Neural cell (in vitro differentiated cells): ENCODE measurements around the gene BIK. TPM values are rescaled to one million over a fixed set of nuclear protein-coding genes. Genes with fewer than 3 reads are reported as not detected.

Experiments
- H2AFZ ChIP-seq: fragments of 200-600, 300-800 bp; sonication (generic), shearing (Covaris generic); 2 replicates; pipeline ENCODE4 v1.6.0; 2014; ENCODE audit warnings: low read depth, mild to moderate bottlenecking, antibody characterized with exemption, low read length, moderate library complexity
- H3F3A ChIP-seq: fragments of 200-600 bp; shearing (Covaris generic); 2 replicates; pipeline ENCODE4 v1.6.1; 2016; ENCODE audit warnings: mild to moderate bottlenecking, moderate library complexity, mixed read lengths, antibody characterized with exemption, low read length; ENCODE audit not compliant: insufficient read depth, poor library complexity, severe bottlenecking
- H3K27ac ChIP-seq: fragments of 200-600, 300-800 bp; sonication (generic), shearing (Covaris generic); 2 replicates; pipeline ENCODE4 v1.5.1; 2014; ENCODE audit warnings: mild to moderate bottlenecking, low read length, moderate library complexity
- H3K27me3 ChIP-seq: fragments of 300-800, 200-600 bp; sonication (generic), shearing (Covaris generic); 2 replicates; pipeline ENCODE4 v1.6.0; 2014; ENCODE audit warnings: mild to moderate bottlenecking, low read depth, low read length, moderate library complexity; ENCODE audit not compliant: insufficient read depth
- H3K36me3 ChIP-seq: fragments of 300-800, 200-600 bp; sonication (generic), shearing (Covaris generic); 2 replicates; pipeline ENCODE4 v1.5.1; 2014; ENCODE audit warnings: mild to moderate bottlenecking, antibody characterized with exemption, low read length, moderate library complexity; ENCODE audit not compliant: insufficient read depth
- H3K4me2 ChIP-seq: fragments of 300-800, 200-600 bp; sonication (generic), shearing (Covaris generic); 2 replicates; pipeline ENCODE4 v1.6.0; 2014; ENCODE audit warnings: mild to moderate bottlenecking, low read length
- H3K4me3 ChIP-seq: fragments of 300-800, 200-600 bp; sonication (generic), shearing (Covaris generic); 2 replicates; pipeline ENCODE4 v1.5.1; 2014; ENCODE audit warnings: mild to moderate bottlenecking, low read length, moderate library complexity
- H3K79me2 ChIP-seq: fragments of 200-600 bp; shearing (Covaris generic); replicated peaks from 2 replicates; pipeline ENCODE4 v1.6.0; 2014; ENCODE audit warnings: mild to moderate bottlenecking, low read length, moderate library complexity; ENCODE audit not compliant: insufficient read depth
- H3K9ac ChIP-seq: fragments of 300-800, 200-600 bp; sonication (generic), shearing (Covaris generic); 2 replicates; pipeline ENCODE4 v1.6.1; 2016; ENCODE audit warnings: mild to moderate bottlenecking, low read length, mixed read lengths
- H3K9me2 ChIP-seq: fragments of 200-600 bp; shearing (Covaris generic); 2 replicates; pipeline ENCODE4 v1.6.1; 2016; ENCODE audit warnings: mild to moderate bottlenecking, low read length, mixed read lengths; ENCODE audit not compliant: insufficient read depth
- H3K9me3 ChIP-seq: fragments of 200-600, 300-800 bp; sonication (generic), shearing (Covaris generic); 2 replicates; pipeline ENCODE4 v1.6.1; 2016; ENCODE audit warnings: mild to moderate bottlenecking, mixed run types, low read length, moderate library complexity, mixed read lengths
- H4K20me1 ChIP-seq: fragments of 200-600 bp; shearing (Covaris generic); 2 replicates; pipeline ENCODE4 v1.6.1; 2016; ENCODE audit warnings: mild to moderate bottlenecking, mixed run types; ENCODE audit not compliant: insufficient read depth
- EP300 ChIP-seq: fragments of 450-650 bp; conservative IDR thresholded peaks from 2 replicates; pipeline ENCODE4 v1.6.1; 2014; ENCODE audit warnings: antibody characterized with exemption, mild to moderate bottlenecking, moderate library complexity; ENCODE audit not compliant: poor library complexity, severe bottlenecking
- EZH2 ChIP-seq: fragments of 200-600, 300-800 bp; shearing (Covaris generic), sonication (generic); IDR thresholded peaks from 2 replicates; pipeline ENCODE4 v1.6.1; 2014; ENCODE audit warnings: antibody characterized with exemption, low read length, borderline replicate concordance, mild to moderate bottlenecking; ENCODE audit not compliant: insufficient read depth, poor library complexity, severe bottlenecking
- MXI1 ChIP-seq: fragments of 450-650 bp; conservative IDR thresholded peaks from 2 replicates; pipeline ENCODE4 v1.6.1; 2014; ENCODE audit warnings: antibody characterized with exemption, mild to moderate bottlenecking; ENCODE audit not compliant: poor library complexity, severe bottlenecking
- POLR2AphosphoS5 ChIP-seq: IDR thresholded peaks from 2 replicates; pipeline ENCODE4 v1.6.1; 2012
- RAD21 ChIP-seq: fragments of 450-650 bp; conservative IDR thresholded peaks from 2 replicates; pipeline ENCODE4 v1.6.1; 2014; ENCODE audit warnings: antibody characterized with exemption, mild to moderate bottlenecking, moderate library complexity
- SMC3 ChIP-seq: fragments of 450-650 bp; conservative IDR thresholded peaks from 2 replicates; pipeline ENCODE4 v1.6.1; 2014; ENCODE audit warnings: antibody characterized with exemption, mild to moderate bottlenecking, moderate library complexity; ENCODE audit not compliant: poor library complexity
- TAF1 ChIP-seq: IDR thresholded peaks from 2 replicates; pipeline ENCODE4 v1.6.1; 2012; ENCODE audit warnings: low read depth
- polyA plus RNA-seq: library from polyadenylated mRNA; depleted of rRNA; stranded (reverse); fragments of >200 nt; gene quantifications from 2 replicates; pipeline ENCODE4 v1.2.3, GENCODE V29; 2014
- TF ChIP-seq, protein P1 (sequence below): IDR thresholded peaks from 2 replicates; pipeline ENCODE4 v1.6.1; 2012; ENCODE audit warnings: borderline replicate concordance
- TF ChIP-seq, protein P2 (sequence below): fragments of 450-650 bp; IDR thresholded peaks from 2 replicates; pipeline ENCODE4 v1.5.1; 2014; ENCODE audit warnings: antibody characterized with exemption, mild to moderate bottlenecking, moderate library complexity; ENCODE audit not compliant: poor library complexity, severe bottlenecking

BIK gene
- polyA plus RNA-seq, 1 donor from 2014 or later = 3.1 TPM

DNA sequence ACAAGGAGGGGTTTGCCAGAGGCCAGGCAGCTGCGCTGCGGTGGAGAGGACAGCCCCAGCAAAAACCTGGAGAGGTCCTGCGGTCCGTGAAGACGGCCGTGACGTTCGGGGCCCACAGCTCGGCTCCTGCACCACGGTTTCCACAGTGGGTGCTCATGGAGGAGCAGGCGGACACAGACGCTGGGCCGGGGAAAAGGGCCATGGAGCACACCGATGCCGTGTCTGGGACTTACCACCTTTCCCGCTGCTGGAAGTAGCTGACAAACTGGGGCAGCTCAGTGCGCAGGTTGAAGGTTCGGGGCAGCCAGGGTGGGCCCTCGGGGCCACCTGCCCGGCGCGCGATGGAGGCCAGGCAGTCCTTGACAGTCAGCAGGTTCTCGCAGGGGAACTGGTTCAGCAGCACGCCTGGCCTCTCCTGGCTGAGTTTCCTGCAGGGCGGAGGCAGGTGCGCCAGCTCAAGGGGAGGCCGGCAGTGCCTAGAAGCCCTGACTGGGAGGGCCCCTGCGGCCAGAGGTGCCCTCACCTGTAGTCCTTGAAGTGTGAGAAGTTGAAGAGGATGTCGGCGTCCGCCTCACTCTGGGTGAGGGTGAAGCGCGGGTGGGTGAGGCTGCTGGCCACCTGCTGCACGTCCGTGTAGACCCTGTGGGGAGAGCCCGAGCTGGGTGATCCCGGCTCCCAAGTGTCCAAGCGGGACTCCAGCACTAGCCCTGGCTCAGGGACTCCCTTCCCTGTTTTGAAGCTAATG is 63.6 kb downstream of the BIK start:
- Histone ChIP-seq H3K36me3 (no peaks in the 10 kb centered on the region), H3F3A (no peaks in the 10 kb centered on the region), H2AFZ (no peak overlapping the region), H3K79me2 (no peaks in the 10 kb centered on the region), H3K27ac (no peak overlapping the region), H3K4me2 (no peak overlapping the region), H3K4me3 (no peak overlapping the region), H4K20me1 (no peaks in the 10 kb centered on the region), H3K27me3 (no peaks in the 10 kb centered on the region), H3K9me3 (no peaks in the 10 kb centered on the region), H3K9me2 (no peaks in the 10 kb centered on the region), H3K9ac (no peak overlapping the region)
- no peak for TF ChIP-seq EP300
- TF ChIP-seq TAF1 = no peak
- TF ChIP-seq, protein P1, sequence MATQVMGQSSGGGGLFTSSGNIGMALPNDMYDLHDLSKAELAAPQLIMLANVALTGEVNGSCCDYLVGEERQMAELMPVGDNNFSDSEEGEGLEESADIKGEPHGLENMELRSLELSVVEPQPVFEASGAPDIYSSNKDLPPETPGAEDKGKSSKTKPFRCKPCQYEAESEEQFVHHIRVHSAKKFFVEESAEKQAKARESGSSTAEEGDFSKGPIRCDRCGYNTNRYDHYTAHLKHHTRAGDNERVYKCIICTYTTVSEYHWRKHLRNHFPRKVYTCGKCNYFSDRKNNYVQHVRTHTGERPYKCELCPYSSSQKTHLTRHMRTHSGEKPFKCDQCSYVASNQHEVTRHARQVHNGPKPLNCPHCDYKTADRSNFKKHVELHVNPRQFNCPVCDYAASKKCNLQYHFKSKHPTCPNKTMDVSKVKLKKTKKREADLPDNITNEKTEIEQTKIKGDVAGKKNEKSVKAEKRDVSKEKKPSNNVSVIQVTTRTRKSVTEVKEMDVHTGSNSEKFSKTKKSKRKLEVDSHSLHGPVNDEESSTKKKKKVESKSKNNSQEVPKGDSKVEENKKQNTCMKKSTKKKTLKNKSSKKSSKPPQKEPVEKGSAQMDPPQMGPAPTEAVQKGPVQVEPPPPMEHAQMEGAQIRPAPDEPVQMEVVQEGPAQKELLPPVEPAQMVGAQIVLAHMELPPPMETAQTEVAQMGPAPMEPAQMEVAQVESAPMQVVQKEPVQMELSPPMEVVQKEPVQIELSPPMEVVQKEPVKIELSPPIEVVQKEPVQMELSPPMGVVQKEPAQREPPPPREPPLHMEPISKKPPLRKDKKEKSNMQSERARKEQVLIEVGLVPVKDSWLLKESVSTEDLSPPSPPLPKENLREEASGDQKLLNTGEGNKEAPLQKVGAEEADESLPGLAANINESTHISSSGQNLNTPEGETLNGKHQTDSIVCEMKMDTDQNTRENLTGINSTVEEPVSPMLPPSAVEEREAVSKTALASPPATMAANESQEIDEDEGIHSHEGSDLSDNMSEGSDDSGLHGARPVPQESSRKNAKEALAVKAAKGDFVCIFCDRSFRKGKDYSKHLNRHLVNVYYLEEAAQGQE = no peak
- TF ChIP-seq RAD21 = no peak
- TF ChIP-seq SMC3 = no peak
- no peak for TF ChIP-seq POLR2AphosphoS5
- TF ChIP-seq, protein P2, sequence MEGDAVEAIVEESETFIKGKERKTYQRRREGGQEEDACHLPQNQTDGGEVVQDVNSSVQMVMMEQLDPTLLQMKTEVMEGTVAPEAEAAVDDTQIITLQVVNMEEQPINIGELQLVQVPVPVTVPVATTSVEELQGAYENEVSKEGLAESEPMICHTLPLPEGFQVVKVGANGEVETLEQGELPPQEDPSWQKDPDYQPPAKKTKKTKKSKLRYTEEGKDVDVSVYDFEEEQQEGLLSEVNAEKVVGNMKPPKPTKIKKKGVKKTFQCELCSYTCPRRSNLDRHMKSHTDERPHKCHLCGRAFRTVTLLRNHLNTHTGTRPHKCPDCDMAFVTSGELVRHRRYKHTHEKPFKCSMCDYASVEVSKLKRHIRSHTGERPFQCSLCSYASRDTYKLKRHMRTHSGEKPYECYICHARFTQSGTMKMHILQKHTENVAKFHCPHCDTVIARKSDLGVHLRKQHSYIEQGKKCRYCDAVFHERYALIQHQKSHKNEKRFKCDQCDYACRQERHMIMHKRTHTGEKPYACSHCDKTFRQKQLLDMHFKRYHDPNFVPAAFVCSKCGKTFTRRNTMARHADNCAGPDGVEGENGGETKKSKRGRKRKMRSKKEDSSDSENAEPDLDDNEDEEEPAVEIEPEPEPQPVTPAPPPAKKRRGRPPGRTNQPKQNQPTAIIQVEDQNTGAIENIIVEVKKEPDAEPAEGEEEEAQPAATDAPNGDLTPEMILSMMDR = no peak
- no peak for TF ChIP-seq MXI1
- TF ChIP-seq EZH2 = no peak

DNA sequence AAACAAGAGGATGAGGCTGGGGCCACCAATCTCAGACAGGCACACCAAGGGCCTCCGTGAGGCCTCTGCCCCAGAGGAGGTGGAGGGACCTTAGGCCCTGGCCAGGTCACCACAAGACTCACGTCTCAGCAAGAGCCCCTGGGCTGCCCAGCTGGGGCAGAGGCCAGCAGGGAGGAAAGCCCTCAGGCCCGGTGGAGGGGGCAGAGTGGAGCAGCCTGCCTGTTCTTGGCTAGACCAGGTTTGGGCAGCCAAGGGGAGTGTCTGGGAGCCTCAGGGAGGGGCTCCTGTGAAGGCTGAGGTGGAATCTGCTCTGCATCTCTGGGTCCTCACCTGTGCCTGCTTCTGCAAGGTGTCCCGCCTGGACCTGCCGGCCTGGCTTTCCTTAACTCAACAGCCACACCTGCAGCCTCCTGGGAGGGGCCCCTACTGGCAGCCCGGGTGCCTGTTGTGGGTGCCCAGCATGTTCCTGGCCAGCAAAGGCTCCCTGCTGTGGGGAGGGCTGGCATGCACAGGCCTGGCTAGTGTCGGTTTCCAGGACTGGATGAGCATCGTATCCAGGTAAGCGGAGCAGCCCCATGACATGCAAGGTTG is 64.5 kb downstream of the BIK start:
- Histone ChIP-seq H3K79me2 (no peaks in the 10 kb centered on the region), H3F3A (no peaks in the 10 kb centered on the region), H3K27ac (no peak overlapping the region), H3K9me2 (no peaks in the 10 kb centered on the region), H2AFZ (no peak overlapping the region), H3K9me3 (no peaks in the 10 kb centered on the region), H3K4me2 (no peak overlapping the region), H3K36me3 (no peaks in the 10 kb centered on the region), H3K4me3 (no peak overlapping the region), H4K20me1 (no peaks in the 10 kb centered on the region), H3K27me3 (no peaks in the 10 kb centered on the region), H3K9ac (no peak overlapping the region)
- TF ChIP-seq, protein P2 = no peak
- TF ChIP-seq SMC3 (no peak), POLR2AphosphoS5 (no peak), TAF1 (no peak), EP300 (no peak)
